ENCODE measurements around the gene KLRG1. TPM values are rescaled to one million over a fixed set of nuclear protein-coding genes. Genes with fewer than 3 reads are reported as not detected.

KLRG1 gene
- total and polyA plus RNA-seq, 9 of the 15 experiments (the other 6 are each of a cell fraction or from before 2014, with no cell fraction given), result 1.4 to 7.2 (median 2.1) TPM

- H3K9ac ChIP-seq (ENCODE audit: insufficient read depth in 1 of 2, low read depth in 2 of 2, low read length in 2 of 2), result peak overlapping the region in 1 of 2 experiments; percentile 96; a peak in 2 of 4 replicates
These were observed 41.6 kb upstream of the KLRG1 start for GRCh38 chr12:8947737-8948136.

More at GRCh38 chr12:8947737-8948136, 41.6 kb upstream of the KLRG1 start:
- no peak for FAIRE-seq
- Histone ChIP-seq H4K20me1 (replicated peaks; ENCODE audit: control insufficient read depth, insufficient read depth, low read length) (peaks cover 8% of the 10 kb centered on the region; the same call in 1 of the 2 replicates), H3K4me1 (replicated peaks in 1 of 2; ENCODE audit: control insufficient read depth in 2 of 2, insufficient read depth in 2 of 2, low read length in 2 of 2) (peaks cover 0 to 8% of the 10 kb centered on the region in 2 experiments; a peak in 2 of 5 replicates), H3K9me3 (replicated peaks; ENCODE audit: control insufficient read depth, insufficient read depth, low read depth, low read length) (no peaks in the 10 kb centered on the region), H3K27ac (ENCODE audit: extremely low read depth, low read depth, low read length) (peak overlapping the region; percentile 18; the same call in 1 of the 3 replicates), H2AFZ (ENCODE audit: low read depth, low read length) (no peak overlapping the region), H3K79me2 (ENCODE audit: control insufficient read depth, insufficient read depth, low read length) (peaks cover 64% of the 10 kb centered on the region), H3K4me3 (peak overlapping the region; percentile 96), H3K9me1 (ENCODE audit: control insufficient read depth, insufficient read depth, low read length) (no peaks in the 10 kb centered on the region), H3K4me2 (ENCODE audit: insufficient read depth, low read length) (peak overlapping the region; percentile 98), H3K36me3 (ENCODE audit: control insufficient read depth, insufficient read depth, low read length) (peaks cover 40% of the 10 kb centered on the region), H3K27me3 (ENCODE audit: control insufficient read depth in 2 of 2, insufficient read depth in 2 of 2, low read length in 2 of 2) (no peaks in the 10 kb centered on the region)
- BruUV-seq (replicated peaks), result no TSS peak
- ATAC-seq, result no peak
- intact Hi-C loops (cut with micrococcal nuclease) (no loop called here), in situ Hi-C loops (cut with MboI) (no loop called here)
- ChIA-PET CTCF (ENCODE audit: low intra/inter-chr PET ratio) (no interaction called here), POLR2A (interaction anchor here (1.3 to 2.6 kb wide), 2 partner anchors 9 to 27 kb away, joined by 4 to 10 read pairs; no protein-coding TSS in a partner anchor)
- peak; percentile 51; the same call in 1 of the 2 replicates for TF ChIP-seq HMBOX1 (IDR thresholded peaks at IDR 0.05)
- TF ChIP-seq RBBP5 (IDR thresholded peaks at IDR 0.05; ENCODE audit: borderline replicate concordance, insufficient read depth, low read length, poor library complexity, severe bottlenecking), result no peak
- DNase-seq (ENCODE audit: extremely low read depth in 1 of 4, low spot score in 3 of 4), result peak in 1 of 4 experiments; percentile 13

All from K562 (cell line).